GM18867 (cell line): ENCODE data around the gene MVB12B.

Experiments used
- ATAC-seq: cut with Tn5 transposase; IDR thresholded peaks from one replicate; pipeline ENCODE4 v1.9.1; 2021; ENCODE audit warnings: mild to moderate bottlenecking, moderate library complexity; ENCODE audit not compliant: unreplicated experiment

Gene MVB12B

GRCh38 chr9:126302730-126303129 is 23.9 kb upstream of the MVB12B start:
- ATAC-seq = no peak

GRCh38 chr9:126303488-126303887 is 23.1 kb upstream of the MVB12B start:
- no peak for ATAC-seq

- no peak for ATAC-seq
Observed at GRCh38 chr9:126304207-126304970, 22.2 kb upstream of the MVB12B start.

GRCh38 chr9:126304971-126305320 is 21.7 kb upstream of the MVB12B start:
- no peak for ATAC-seq

GRCh38 chr9:126306071-126306647 is 20.5 kb upstream of the MVB12B start:
- ATAC-seq = no peak

GRCh38 chr9:126307322-126308061 is 19.1 kb upstream of the MVB12B start:
- ATAC-seq = no peak

- no peak for ATAC-seq
Observed at GRCh38 chr9:126309427-126310189, 17.0 kb upstream of the MVB12B start.

GRCh38 chr9:126312584-126313551 is 13.8 kb upstream of the MVB12B start:
- ATAC-seq = no peak

GRCh38 chr9:126316085-126316655 is 10.5 kb upstream of the MVB12B start:
- no peak for ATAC-seq

GRCh38 chr9:126317513-126317912 is 9.1 kb upstream of the MVB12B start:
- ATAC-seq = no peak

- no peak for ATAC-seq
Observed at GRCh38 chr9:126318858-126319257, 7.8 kb upstream of the MVB12B start.

GRCh38 chr9:126319671-126320070 is 7.0 kb upstream of the MVB12B start:
- no peak for ATAC-seq

GRCh38 chr9:126320158-126320922 is 6.3 kb upstream of the MVB12B start:
- no peak for ATAC-seq

- no peak for ATAC-seq
Observed at GRCh38 chr9:126321742-126322141, 4.9 kb upstream of the MVB12B start.

GRCh38 chr9:126325821-126326220 is 808 bp upstream of the MVB12B start:
- no peak for ATAC-seq

GRCh38 chr9:126327006-126327713 is 531 bp downstream of the MVB12B start:
- ATAC-seq = no peak

GRCh38 chr9:126327714-126328185 is 1.1 kb downstream of the MVB12B start:
- no peak for ATAC-seq

- no peak for ATAC-seq
Observed at GRCh38 chr9:126328407-126328806, 1.8 kb downstream of the MVB12B start.
